ENCODE results near the gene ARHGEF28. TPM values are rescaled to one million over a fixed set of nuclear protein-coding genes. Genes with fewer than 3 reads are reported as not detected.

The ARHGEF28 gene
- total RNA-seq, 1 experiment from 2014 or later = 0.57 TPM

DNA sequence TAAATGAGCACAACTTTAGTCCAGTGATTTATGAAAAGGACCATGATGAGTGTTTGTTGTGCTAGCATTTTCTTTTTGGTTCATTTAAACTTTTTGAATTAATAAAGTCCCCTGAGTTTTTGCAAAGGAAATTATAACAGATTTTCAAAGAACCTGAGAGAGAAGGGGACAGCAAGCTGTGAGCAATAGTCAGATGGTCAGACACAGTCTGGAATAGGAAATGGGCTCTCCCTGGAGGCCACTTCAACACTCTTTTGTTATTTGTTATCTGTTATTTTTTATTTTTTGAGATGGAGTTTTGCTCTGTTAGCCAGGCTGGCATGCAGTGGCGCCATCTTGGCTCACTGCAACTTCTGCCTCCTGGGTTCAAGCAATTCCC, 171.1 kb downstream of the ARHGEF28 start:
- Mint-ChIP-seq H3K4me3 (no peak overlapping the region), H3K27ac (no peak overlapping the region; a peak in 1 of 7 replicates), H3K27me3 (ENCODE audit: low read depth) (no peaks in the 10 kb centered on the region; the same call in 1 of the 2 replicates), H3K9me3 (no peaks in the 10 kb centered on the region), H3K4me1 (peaks cover 0 to 7% of the 10 kb centered on the region in 2 experiments; a peak in 2 of 4 replicates), H3K36me3 (ENCODE audit: insufficient read depth in 1 of 3, low read depth in 3 of 3) (no peaks in the 10 kb centered on the region)
- H2BK5ac ChIP-seq (ENCODE audit: insufficient read length, low read length) = no peak overlapping the region
- H3K27me3 ChIP-seq (ENCODE audit: insufficient read depth, low read length) = no peaks in the 10 kb centered on the region
- no peak overlapping the region for H3K18ac ChIP-seq (ENCODE audit: insufficient read length, low read depth, low read length)
- H3K56ac ChIP-seq (ENCODE audit: insufficient read length, low read depth, low read length) = no peak overlapping the region
- H3K23me2 ChIP-seq (ENCODE audit: insufficient read length, low read depth, low read length, poor library complexity, severe bottlenecking) = no peaks in the 10 kb centered on the region
- H4K8ac ChIP-seq (replicated peaks; ENCODE audit: insufficient read length, low read depth, low read length) = no peak overlapping the region
- no peak overlapping the region for H3T11ph ChIP-seq (ENCODE audit: low read length)
- no peaks in the 10 kb centered on the region for H3K79me1 ChIP-seq (ENCODE audit: insufficient read depth, low read depth, low read length, poor library complexity, severe bottlenecking)
- H2BK120ac ChIP-seq (ENCODE audit: low read depth, low read length, poor library complexity, severe bottlenecking) = no peak overlapping the region
- no peak overlapping the region for H2AK5ac ChIP-seq (ENCODE audit: insufficient read length, low read length)
- no peak overlapping the region for H3K23ac ChIP-seq (ENCODE audit: insufficient read length, low read depth, low read length)
- H2BK20ac ChIP-seq (ENCODE audit: low read depth, low read length, poor library complexity, severe bottlenecking) = no peak overlapping the region
- no peak for DNase-seq
- H2BK15ac ChIP-seq (ENCODE audit: low read depth, low read length) = no peak overlapping the region
- H2BK12ac ChIP-seq (ENCODE audit: insufficient read length, low read depth, low read length) = no peak overlapping the region
- H3K79me2 ChIP-seq (ENCODE audit: insufficient read depth, low read length) = no peaks in the 10 kb centered on the region
- H4K91ac ChIP-seq (ENCODE audit: insufficient read length, low read depth, low read length) = no peak overlapping the region
- H3K14ac ChIP-seq (ENCODE audit: insufficient read depth, low read length) = no peak overlapping the region
- TF ChIP-seq, protein P1, sequence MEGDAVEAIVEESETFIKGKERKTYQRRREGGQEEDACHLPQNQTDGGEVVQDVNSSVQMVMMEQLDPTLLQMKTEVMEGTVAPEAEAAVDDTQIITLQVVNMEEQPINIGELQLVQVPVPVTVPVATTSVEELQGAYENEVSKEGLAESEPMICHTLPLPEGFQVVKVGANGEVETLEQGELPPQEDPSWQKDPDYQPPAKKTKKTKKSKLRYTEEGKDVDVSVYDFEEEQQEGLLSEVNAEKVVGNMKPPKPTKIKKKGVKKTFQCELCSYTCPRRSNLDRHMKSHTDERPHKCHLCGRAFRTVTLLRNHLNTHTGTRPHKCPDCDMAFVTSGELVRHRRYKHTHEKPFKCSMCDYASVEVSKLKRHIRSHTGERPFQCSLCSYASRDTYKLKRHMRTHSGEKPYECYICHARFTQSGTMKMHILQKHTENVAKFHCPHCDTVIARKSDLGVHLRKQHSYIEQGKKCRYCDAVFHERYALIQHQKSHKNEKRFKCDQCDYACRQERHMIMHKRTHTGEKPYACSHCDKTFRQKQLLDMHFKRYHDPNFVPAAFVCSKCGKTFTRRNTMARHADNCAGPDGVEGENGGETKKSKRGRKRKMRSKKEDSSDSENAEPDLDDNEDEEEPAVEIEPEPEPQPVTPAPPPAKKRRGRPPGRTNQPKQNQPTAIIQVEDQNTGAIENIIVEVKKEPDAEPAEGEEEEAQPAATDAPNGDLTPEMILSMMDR (conservative IDR thresholded peaks at IDR 0.05) = no peak
- H3K4me2 ChIP-seq (ENCODE audit: insufficient read depth, insufficient read length, low read length) = no peak overlapping the region
- H4K5ac ChIP-seq (ENCODE audit: insufficient read length, low read depth, low read length) = no peak overlapping the region
- H4K20me1 ChIP-seq (ENCODE audit: control insufficient read depth, insufficient read depth, insufficient read length) = no peaks in the 10 kb centered on the region
- H3K4ac ChIP-seq (ENCODE audit: low read depth, low read length) = no peak overlapping the region
- no peaks in the 10 kb centered on the region for H3K4me1 ChIP-seq (ENCODE audit: insufficient read depth, low read length)
- WGBS (ENCODE audit: extremely low coverage, insufficient read length, low lambda C conversion rate) = no CpG with 5 or more reads among the region's 1 CpG
- no peaks in the 10 kb centered on the region for H3K9me3 ChIP-seq (ENCODE audit: control insufficient read depth, low read depth, low read length)
- no peak overlapping the region for H2AFZ ChIP-seq (ENCODE audit: low read length)
- no peak overlapping the region for H3K27ac ChIP-seq (ENCODE audit: insufficient read length, low read depth, low read length)
- no peak overlapping the region for H3K9ac ChIP-seq (ENCODE audit: extremely low read depth, insufficient read length, low read length)
